GM21528 (cell line): ENCODE results near the gene AOC3.
"Not testable (repeated sequence)": the region's sequence is repeated elsewhere in the genome, so short reads cannot be mapped to it uniquely, and the experiment has no call there.

ENCODE experiments used
- ATAC-seq: cut with Tn5 transposase; IDR thresholded peaks from one replicate; pipeline ENCODE4 v1.9.1; 2021; ENCODE audit warnings: mild to moderate bottlenecking, moderate library complexity; ENCODE audit not compliant: unreplicated experiment, low FRiP score

Gene AOC3

DNA sequence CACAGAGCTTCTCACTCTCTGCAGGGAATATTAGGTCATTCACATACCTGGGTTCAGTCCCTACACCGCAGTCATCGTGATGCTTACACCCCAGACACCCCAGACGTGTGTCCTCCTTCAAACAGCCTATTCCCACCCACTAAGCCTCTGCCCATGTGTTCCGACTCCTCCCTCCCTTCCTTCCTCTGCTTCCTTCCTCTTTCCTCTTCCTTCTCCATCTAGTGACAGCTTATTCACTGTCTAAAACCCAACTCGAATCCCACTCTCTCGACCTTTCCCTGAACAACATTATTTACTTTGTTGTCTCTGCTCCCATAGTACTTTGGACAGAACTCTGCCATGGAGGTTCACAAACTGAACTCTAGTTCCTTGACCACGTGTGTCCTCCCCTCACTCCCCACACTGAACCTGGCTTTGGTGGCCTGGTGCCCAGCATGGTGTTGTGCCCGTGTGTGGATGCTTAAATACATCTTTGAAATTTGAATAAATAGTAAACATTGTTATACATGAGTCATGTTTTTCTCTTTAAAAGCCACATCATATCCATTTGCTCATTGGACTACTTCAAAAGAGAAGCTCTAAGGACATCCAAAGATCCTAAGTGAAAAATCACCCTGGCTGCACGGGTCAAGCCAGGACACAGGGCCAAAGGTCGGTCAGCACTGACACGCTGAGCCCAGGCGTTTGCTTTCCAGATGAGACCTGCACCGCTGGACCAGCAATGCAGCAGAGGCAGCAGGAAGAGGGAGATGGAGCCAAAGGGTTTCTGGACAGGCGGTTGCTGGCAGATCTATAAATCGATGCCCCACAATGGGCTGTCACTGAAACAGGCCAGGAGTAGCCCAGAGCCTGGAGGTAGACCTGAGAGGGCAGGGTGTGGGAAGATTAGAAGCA is 35.5 kb downstream of the AOC3 start:
- ATAC-seq = no peak

DNA sequence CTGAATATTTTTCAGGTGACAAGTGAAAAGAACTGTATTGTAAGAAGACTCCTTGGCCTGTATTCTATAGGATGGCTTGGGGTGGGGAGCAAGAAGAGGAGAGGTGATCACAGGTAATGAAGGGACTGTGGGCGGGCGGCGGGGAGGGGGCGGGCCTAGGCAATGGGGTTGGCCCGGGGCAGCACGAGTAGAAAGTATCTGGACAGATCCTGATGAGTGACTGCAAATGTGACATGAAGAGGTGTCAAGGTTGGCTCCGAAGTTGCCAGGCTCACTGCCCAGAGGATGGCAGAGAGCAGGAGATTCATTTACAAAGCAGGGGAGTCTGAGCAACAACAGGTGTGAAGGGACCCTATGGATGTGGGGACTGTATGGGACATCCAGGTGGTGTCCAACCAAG is 38.8 kb downstream of the AOC3 start:
- no peak for ATAC-seq

DNA sequence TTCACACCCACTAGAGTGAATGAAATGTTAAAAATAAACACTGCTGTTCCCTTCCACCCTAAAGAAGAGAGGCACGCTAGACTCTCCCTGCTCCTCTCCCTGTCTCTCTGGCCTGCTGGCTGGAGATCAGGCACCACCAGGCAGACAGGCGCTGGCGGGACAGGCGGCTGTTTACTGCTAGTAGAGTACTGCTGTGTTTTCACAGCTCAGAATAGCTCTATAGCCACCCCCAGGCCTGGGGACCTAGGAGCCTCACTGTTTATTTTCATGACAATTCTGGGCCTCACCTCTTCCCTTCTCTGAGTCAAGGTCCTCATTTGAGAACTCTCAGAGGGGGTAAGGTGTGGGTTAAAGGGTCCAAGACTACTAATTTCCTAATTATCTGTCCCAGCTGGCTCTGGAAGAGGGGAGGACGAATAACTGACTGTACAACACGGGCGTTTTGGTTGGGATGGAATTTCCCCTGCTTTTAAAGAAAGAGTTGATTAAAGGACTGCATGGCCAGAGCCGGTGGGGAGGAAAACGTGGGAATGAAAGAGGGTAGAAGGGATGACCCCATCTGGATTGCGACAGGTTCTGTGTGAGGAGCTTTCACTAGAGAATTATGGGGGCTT is 40.6 kb downstream of the AOC3 start:
- no peak for ATAC-seq

GRCh38 chr17:42893359-42893758 is 42.4 kb downstream of the AOC3 start:
- ATAC-seq = no peak

DNA sequence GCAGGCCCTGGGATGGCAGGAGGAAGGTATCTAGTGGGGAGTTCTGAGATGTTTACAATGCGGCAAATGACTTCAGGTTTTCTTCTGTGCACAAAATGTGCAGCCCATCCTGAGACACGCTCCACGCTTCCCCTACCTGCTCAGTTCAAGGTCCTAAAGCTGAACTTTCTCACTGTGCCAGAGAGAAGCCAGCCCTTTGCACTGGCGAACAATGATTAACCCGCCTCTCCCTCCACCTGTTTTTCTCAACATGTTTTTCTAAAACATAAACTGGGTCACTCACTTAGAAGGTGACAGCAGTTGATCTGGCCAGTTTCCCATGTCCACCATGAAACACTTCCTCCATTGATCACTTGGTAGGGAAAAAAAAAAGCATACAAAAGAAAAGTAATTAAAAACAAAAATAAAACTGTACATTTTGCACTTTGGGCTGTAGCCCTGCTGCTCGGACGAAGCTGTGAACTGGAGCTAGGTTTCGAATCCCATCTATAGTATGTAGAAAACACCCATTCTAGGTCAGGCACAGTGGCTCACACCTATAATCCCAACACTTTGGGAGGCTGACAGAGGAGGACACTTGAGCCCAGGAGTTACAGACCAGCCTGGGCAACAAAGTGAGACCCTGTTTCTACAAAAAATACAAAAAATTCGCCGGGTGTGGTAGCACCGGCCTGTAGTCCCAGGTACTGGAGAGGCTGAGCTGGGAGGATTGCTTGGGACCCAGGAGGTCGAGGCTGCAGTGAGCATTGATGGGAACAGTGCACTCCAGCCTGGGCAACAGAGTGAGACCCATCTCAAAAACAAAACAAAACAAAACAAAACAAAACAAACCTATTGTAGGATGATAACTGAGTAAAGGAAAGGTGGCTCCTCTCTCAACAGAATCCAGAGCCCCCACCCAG is 43.5 kb downstream of the AOC3 start:
- ATAC-seq = no peak

DNA sequence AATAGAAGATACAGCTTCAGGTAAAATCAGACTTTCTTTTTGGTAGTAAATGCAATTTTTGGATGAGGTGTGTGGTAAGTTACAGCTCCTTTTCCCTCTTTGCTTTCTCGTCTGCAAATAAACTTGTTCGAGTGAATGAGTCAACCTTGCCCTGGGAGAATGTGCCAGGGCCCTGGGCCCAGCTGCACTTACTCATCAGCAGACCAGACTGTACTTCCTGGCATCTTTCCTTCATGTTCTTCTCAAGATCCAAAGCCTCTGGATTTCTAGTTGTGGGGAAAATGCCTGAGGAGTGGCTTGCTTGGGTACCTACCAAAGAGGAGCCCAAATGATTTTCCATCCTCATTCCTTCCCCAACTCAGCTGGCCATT is 44.2 kb downstream of the AOC3 start:
- ATAC-seq = no peak

DNA sequence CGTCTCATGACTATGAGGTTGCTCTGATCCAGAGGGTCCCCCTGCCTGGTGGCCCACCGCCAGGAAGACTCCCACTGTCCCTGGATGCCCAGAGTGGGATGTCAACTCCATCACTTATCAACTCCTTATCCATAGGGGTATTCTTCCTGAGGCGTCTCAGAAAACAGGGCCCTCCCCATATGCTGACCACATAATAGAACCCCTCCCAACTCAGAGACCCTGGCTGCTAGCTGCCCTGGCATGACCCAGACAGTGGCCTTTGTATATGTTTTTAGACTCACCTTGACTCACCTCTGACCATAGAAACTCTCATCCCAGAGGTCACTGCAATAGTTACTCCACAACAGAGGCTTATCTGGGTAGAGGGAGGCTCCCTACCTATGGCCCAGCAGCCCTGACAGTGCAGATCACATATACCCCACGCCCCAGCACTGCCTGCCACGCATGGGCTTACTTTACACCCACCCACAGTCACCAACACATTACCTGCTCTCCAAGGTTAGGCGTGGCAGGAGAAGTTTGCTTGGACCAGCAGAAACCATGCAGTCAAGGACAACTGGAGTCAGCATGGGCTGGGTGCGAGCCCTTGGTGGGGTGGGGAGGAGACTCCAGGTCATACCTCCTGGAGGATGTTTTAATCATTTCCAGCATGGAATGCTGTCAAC is 47.3 kb downstream of the AOC3 start:
- no peak for ATAC-seq

GRCh38 chr17:42899981-42900380 is 49.0 kb downstream of the AOC3 start:
- not testable (repeated sequence) for ATAC-seq

DNA sequence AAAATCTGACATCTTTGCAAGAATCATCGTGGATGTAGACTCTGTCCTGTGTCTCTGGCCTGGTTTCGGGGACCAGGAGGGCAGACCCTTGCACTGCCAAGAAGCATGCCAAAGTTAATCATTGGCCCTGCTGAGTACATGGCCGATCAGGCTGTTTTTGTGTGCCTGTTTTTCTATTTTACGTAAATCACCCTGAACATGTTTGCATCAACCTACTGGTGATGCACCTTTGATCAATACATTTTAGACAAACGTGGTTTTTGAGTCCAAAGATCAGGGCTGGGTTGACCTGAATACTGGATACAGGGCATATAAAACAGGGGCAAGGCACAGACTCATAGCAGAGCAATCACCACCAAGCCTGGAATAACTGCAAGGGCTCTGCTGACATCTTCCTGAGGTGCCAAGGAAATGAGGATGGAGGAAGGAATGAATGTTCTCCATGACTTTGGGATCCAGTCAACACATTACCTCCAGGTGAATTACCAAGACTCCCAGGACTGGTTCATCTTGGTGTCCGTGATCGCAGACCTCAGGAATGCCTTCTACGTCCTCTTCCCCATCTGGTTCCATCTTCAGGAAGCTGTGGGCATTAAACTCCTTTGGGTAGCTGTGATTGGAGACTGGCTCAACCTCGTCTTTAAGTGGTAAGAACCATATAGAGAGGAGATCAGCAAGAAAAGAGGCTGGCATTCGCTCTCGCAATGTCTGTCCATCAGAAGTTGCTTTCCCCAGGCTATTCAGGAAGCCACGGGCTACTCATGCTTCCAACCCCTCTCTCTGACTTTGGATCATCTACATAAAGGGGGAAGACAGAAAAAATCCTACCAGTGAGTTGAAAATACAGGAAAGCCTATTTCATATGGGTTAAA is 49.7 kb downstream of the AOC3 start, which contains the start of gene G6PC1:
Gene G6PC1 (plus strand): TSS at position 340 of the 872 bp plus-strand sequence. CDS start 78 bp downstream, at position 418.
- ATAC-seq = no peak

DNA sequence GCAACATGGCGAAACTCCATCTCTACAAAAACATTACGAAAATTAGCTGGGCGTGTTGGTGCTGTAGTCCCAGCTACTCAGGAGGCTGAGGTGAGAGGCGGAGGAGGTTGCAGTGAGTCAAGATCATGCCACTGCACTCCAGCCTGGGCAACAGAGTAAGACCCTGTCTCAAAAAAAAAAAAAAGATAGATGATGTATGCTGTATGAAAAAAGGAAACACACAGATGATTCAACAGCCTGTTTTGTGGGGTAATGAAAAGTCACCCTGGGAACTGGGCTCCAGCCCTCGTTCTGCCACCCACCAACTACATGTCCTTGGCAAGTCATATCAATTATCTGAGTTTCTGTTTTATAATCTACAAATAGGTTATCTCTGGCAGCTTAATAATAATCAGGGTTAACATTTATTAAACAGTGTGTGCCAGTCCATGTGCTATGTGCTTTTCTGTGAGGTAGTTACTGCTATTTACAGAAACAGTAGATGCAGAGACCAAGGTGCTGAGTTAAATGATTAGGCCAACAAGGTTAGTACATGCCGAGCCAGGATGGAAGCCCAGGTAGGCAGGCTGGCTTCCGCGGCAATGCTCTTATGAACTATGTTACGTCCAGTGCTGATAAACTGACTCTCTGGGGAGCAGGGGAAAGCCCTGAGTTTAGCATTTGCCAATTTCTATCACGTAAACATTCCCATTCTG is 50.7 kb downstream of the AOC3 start:
- no peak for ATAC-seq

GRCh38 chr17:42904110-42904469 is 53.1 kb downstream of the AOC3 start:
- ATAC-seq = no peak

DNA sequence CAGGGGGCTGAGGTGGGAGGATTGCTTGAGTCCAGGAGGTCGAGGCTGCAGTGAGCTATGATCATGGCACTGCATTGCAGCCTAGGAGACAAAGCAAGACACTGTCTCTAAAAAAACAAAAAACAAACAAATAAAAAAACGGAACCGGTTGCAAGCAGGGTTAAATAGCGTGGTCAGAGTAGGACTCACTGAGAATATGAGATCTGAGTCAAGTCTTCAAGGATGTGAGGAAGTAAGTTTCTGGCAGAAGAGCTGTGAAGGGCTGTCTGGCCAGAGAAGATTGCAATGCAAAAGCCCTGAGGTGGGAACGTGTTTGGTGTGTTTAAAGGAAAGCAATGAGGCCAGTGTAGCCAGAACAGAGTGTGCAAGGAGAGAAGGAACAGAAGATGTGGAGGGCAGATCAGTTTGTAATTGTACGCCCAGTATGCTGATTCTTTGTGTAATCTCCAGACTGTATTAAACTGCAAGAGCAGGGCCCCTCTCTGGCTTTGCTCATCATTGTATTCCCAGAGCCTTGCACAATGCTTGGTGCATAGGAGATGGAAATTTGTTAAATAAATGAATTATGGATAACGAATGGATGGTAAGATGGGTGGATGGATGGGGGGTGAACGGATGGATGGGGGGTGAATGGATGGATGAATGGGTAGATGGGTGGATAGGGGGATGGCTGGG is 55.9 kb downstream of the AOC3 start:
- ATAC-seq = no peak
